Measurements from ENCODE around the gene PCGF3.
"Not testable (repeated sequence)": the region's sequence is repeated elsewhere in the genome, so short reads cannot be mapped to it uniquely, and the experiment has no call there.

PCGF3 gene

DNA sequence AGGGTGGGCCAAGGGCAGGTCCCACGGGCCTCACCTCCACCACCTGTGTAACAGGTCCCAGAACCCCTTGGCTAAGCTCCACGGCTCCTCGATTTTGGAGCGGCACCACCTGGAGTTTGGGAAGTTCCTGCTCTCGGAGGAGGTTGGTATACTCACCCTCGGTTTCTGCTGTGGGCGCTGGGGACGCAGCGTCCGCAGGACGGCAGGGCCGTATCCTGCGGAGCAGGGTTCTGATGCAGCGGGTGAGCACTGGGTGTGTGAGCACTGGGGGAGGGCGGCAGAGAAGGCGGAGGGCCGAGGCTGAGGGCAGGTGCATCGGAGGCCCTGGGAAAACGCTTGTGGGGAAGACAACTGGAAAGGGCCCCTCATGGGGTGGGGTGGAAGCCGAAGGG lies 42.6 kb upstream of the PCGF3 start:
- Histone ChIP-seq H3K9me3 (ENCODE audit: control insufficient read depth in 2 of 2, low read length in 2 of 2) (no peaks in the 10 kb centered on the region), H3K4me3 (ENCODE audit: low read length in 2 of 2) (peak overlapping the region; percentile 72 to 76), H3K9ac (ENCODE audit: low read length in 2 of 2) (peak overlapping the region; percentile 5 to 63), H3K27me3 (ENCODE audit: control insufficient read depth in 1 of 2, insufficient read depth in 2 of 2, low read length in 2 of 2) (peaks cover 0 to 3% of the 10 kb centered on the region in 2 donors), H3K36me3 (ENCODE audit: control insufficient read depth in 2 of 2, insufficient read depth in 2 of 2, low read length in 2 of 2) (no peaks in the 10 kb centered on the region), H3K4me1 (ENCODE audit: control insufficient read depth, insufficient read depth, low read length) (peaks cover 8% of the 10 kb centered on the region), H3K27ac (ENCODE audit: low read length) (no peak overlapping the region)

DNA sequence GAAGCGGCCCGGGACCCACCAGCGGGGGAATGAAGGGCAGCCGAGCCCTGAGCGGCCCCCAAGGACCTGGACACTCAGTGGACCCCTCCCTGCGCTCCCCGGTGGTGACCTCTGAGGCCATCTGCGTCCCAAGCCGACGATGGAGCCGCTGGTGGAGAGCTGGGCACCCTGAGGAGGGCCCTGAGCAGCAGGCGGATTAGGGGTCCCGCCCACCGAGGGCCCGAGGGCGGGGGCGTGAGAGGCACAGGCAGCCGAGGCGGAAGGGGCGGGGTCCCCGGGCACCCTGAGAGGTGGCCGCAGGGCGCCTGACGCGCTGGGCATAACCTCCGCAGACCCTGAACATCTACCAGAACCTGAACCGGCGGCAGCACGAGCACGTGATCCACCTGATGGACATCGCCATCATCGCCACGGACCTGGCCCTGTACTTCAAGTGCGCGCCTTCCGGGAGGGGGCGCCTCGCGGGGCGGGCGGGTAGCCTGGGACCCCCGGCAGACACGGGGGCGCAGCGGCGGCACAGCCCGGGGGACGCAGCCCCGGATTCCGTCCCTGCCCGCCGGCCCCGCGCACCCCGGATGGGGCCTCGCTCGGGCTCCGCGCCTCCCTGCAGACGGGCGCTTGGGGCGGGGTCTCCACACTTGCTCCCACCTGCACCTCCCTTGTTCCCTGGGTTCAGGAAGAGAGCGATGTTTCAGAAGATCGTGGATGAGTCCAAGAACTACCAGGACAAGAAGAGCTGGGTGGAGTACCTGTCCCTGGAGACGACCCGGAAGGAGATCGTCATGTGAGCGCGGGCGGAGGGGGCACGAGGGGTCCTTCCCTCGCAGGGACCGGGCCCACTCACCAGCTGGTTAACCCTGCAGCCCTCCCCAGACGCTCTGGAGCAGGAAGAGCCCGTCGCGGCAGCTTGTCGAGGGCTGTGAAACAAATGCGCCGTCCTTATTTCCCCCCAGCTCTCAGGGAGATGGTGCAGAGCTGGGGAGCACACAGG lies 41.9 kb upstream of the PCGF3 start:
- H3K27ac ChIP-seq (ENCODE audit: low read length) = no peak overlapping the region
- peak overlapping the region; percentile 51 to 63 for H3K9ac ChIP-seq (ENCODE audit: low read length in 2 of 2)
- no peaks in the 10 kb centered on the region for H3K36me3 ChIP-seq (ENCODE audit: control insufficient read depth in 2 of 2, insufficient read depth in 2 of 2, low read length in 2 of 2)

DNA sequence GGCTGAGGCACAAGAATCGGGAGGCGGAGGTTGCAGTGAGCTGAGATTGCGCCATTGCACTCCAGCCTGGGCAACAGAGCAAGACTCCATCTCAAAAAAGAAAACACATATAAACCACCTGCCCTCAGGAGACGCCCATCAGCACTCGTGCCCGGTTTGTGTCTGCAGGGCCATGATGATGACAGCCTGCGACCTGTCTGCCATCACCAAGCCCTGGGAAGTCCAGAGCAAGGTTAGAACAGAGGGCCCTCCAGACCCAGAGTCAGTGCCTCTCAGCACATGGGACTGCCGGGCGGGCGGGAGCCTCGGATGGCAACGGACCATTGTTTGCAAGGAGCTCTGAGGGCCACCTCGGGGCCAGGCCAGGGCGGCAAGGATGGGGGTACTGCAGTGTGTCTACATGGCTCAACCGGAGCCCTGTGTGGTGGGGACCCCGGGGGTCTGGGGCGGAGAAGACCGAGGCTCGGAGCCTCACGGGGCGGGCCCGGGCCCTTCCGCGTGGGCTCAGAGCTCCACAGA lies 40.9 kb upstream of the PCGF3 start:
- H3K27ac ChIP-seq (ENCODE audit: low read length) = no peak overlapping the region

More for the DNA sequence above, 41.9 kb upstream of the PCGF3 start:
- H3K4me1 ChIP-seq (ENCODE audit: control insufficient read depth, insufficient read depth, low read length) = peaks cover 8% of the 10 kb centered on the region
- H3K27me3 ChIP-seq (ENCODE audit: control insufficient read depth in 1 of 2, insufficient read depth in 2 of 2, low read length in 2 of 2) = peaks cover 0 to 3% of the 10 kb centered on the region in 2 donors
- peak overlapping the region; percentile 72 to 76 for H3K4me3 ChIP-seq (ENCODE audit: low read length in 2 of 2)
- H3K9me3 ChIP-seq (ENCODE audit: control insufficient read depth in 2 of 2, low read length in 2 of 2) = no peaks in the 10 kb centered on the region

DNA sequence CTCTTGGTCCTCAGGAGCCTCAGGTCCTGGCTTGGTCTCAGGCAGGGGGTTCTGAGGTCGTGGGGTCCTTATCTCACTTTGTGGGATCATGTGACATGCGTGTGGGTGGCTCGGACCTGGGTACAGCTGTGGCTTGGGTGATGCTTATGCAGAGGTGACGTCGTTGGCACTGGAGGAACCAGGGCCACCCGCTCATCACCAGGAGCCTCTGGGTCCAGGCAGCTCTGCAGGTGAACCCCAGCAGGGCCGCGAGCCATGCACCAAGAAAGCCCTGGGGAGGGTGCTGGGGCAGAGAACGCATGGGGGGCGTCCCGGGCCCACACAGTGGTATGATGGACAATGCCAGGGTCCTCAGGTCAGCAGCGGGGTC lies 40.3 kb upstream of the PCGF3 start:
- no peak overlapping the region for H3K9ac ChIP-seq (ENCODE audit: low read length in 2 of 2)
- H3K9me3 ChIP-seq (ENCODE audit: control insufficient read depth in 2 of 2, low read length in 2 of 2) = no peaks in the 10 kb centered on the region
- H3K27me3 ChIP-seq (ENCODE audit: control insufficient read depth in 1 of 2, insufficient read depth in 2 of 2, low read length in 2 of 2) = peaks cover 0 to 3% of the 10 kb centered on the region in 2 donors
- H3K27ac ChIP-seq (ENCODE audit: low read length) = no peak overlapping the region
- H3K4me1 ChIP-seq (ENCODE audit: control insufficient read depth, insufficient read depth, low read length) = peaks cover 8% of the 10 kb centered on the region
- H3K36me3 ChIP-seq (ENCODE audit: control insufficient read depth in 2 of 2, insufficient read depth in 2 of 2, low read length in 2 of 2) = peaks cover 0 to under 1% of the 10 kb centered on the region in 2 donors
- no peak overlapping the region for H3K4me3 ChIP-seq (ENCODE audit: low read length in 2 of 2)

More for the DNA sequence above, 40.9 kb upstream of the PCGF3 start:
- Histone ChIP-seq H3K4me3 (ENCODE audit: low read length in 2 of 2) (no peak overlapping the region), H3K36me3 (ENCODE audit: control insufficient read depth in 2 of 2, insufficient read depth in 2 of 2, low read length in 2 of 2) (no peaks in the 10 kb centered on the region), H3K9ac (ENCODE audit: low read length in 2 of 2) (no peak overlapping the region), H3K27me3 (ENCODE audit: control insufficient read depth in 1 of 2, insufficient read depth in 2 of 2, low read length in 2 of 2) (peaks cover 0 to 3% of the 10 kb centered on the region in 2 donors), H3K4me1 (ENCODE audit: control insufficient read depth, insufficient read depth, low read length) (peaks cover 8% of the 10 kb centered on the region), H3K9me3 (ENCODE audit: control insufficient read depth in 2 of 2, low read length in 2 of 2) (no peaks in the 10 kb centered on the region)

DNA sequence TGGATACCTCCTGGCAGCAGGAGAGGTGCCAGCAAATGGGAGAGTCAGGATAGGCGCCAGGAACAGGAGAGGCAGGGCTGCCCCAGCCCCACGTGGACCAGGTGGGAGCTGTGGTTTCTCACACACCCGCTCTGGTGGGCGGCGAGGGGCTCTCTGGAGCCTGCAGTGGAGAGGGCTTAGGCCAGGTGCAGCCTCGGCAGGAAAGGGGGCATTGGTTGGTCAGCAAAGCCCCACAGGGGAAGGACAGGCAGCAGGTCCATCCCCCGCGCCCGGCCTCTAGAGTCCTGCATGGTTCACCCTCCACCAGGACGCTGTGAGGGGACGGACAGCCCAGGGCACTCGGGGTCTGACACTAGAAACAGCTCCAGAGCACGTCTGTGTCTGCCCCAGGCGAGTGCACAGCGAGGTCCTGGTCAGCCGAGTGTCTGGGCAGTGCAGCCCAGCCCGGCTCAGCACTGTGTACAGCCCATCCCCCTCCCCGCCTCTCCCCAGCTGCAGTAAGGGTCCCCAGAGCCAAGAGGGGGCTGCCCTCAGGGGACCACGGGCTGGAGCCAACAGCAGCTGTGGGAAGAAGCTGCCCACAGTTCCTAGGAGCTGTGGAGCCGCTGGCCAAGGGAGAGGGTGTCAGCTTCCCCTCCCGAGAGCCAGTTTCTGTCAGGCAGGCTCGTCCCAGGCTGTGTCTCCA lies 39.7 kb upstream of the PCGF3 start:
- Histone ChIP-seq H3K27me3 (ENCODE audit: control insufficient read depth in 1 of 2, insufficient read depth in 2 of 2, low read length in 2 of 2) (peaks cover 0 to 3% of the 10 kb centered on the region in 2 donors), H3K9ac (ENCODE audit: low read length in 2 of 2) (no peak overlapping the region), H3K36me3 (ENCODE audit: control insufficient read depth in 2 of 2, insufficient read depth in 2 of 2, low read length in 2 of 2) (peaks cover 2 to 6% of the 10 kb centered on the region in 2 donors), H3K9me3 (ENCODE audit: control insufficient read depth in 2 of 2, low read length in 2 of 2) (no peaks in the 10 kb centered on the region), H3K27ac (ENCODE audit: low read length) (no peak overlapping the region), H3K4me3 (ENCODE audit: low read length in 2 of 2) (no peak overlapping the region), H3K4me1 (ENCODE audit: control insufficient read depth, insufficient read depth, low read length) (peaks cover 8% of the 10 kb centered on the region)

DNA sequence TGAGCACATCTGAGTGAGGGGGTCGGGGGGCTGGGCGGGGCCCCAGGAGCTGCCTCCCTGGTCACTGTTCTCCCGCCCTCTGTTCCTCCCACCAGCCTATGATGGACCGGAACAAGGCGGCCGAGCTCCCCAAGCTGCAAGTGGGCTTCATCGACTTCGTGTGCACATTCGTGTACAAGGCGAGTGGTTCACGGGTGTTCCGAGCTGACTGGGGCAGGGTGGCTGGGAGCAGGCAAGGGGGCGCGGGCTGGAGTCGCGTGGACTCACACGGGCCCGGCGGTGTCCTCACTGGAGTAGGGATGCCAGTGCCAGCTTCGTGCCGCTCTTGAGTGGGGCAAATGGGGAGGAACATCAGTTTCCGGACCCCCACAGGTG lies 39.2 kb upstream of the PCGF3 start:
- no peak overlapping the region for H3K4me3 ChIP-seq (ENCODE audit: low read length in 2 of 2)
- peaks cover 0 to 3% of the 10 kb centered on the region in 2 donors for H3K27me3 ChIP-seq (ENCODE audit: control insufficient read depth in 1 of 2, insufficient read depth in 2 of 2, low read length in 2 of 2)
- no peaks in the 10 kb centered on the region for H3K9me3 ChIP-seq (ENCODE audit: control insufficient read depth in 2 of 2, low read length in 2 of 2)
- H3K36me3 ChIP-seq (ENCODE audit: control insufficient read depth in 2 of 2, insufficient read depth in 2 of 2, low read length in 2 of 2) = peaks cover 5 to 10% of the 10 kb centered on the region in 2 donors
- H3K27ac ChIP-seq (ENCODE audit: low read length) = no peak overlapping the region
- H3K4me1 ChIP-seq (ENCODE audit: control insufficient read depth, insufficient read depth, low read length) = peaks cover 8% of the 10 kb centered on the region
- H3K9ac ChIP-seq (ENCODE audit: low read length in 2 of 2) = no peak overlapping the region

DNA sequence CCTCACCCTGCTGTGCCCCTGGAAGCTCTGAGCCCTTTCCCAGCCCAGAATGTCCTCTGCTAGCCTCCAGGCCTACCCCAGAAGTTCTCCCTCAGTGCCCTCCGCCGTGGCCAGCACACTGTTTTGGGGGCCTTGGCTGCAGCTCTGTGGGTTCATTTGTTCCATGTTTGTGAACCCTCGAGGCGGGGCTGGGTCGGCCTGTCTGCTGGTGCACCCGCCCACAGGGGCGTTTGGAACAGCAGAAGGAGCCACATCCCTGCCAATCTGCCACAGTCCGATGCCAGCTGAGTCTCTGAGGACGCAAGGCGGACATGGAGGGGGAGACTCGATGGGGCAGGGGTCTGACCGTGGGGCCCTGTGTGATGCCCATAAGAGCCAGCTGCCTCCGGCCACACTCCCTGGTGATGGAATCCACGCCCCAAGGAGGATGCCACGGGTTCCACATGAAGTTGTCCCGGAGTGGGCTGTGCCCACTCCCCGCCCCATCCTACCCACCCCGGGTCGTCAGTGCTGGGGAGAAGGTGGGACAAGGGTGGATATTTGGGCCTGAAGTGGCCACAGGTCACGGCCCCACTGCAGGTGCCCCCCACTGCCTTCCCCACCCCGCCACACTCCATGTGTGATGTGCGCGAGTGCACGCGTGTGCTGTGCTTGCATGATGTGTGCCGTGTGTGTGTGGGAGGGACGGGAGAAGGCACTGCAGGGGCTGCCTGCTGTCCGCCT lies 38.6 kb upstream of the PCGF3 start:
- H3K9ac ChIP-seq (ENCODE audit: low read length in 2 of 2) = no peak overlapping the region
- peaks cover 10 to 15% of the 10 kb centered on the region in 2 donors for H3K36me3 ChIP-seq (ENCODE audit: control insufficient read depth in 2 of 2, insufficient read depth in 2 of 2, low read length in 2 of 2)
- no peaks in the 10 kb centered on the region for H3K9me3 ChIP-seq (ENCODE audit: control insufficient read depth in 2 of 2, low read length in 2 of 2)
- H3K27ac ChIP-seq (ENCODE audit: low read length) = no peak overlapping the region
- peaks cover 8% of the 10 kb centered on the region for H3K4me1 ChIP-seq (ENCODE audit: control insufficient read depth, insufficient read depth, low read length)
- no peak overlapping the region for H3K4me3 ChIP-seq (ENCODE audit: low read length in 2 of 2)
- peaks cover 0 to 3% of the 10 kb centered on the region in 2 donors for H3K27me3 ChIP-seq (ENCODE audit: control insufficient read depth in 1 of 2, insufficient read depth in 2 of 2, low read length in 2 of 2)

DNA sequence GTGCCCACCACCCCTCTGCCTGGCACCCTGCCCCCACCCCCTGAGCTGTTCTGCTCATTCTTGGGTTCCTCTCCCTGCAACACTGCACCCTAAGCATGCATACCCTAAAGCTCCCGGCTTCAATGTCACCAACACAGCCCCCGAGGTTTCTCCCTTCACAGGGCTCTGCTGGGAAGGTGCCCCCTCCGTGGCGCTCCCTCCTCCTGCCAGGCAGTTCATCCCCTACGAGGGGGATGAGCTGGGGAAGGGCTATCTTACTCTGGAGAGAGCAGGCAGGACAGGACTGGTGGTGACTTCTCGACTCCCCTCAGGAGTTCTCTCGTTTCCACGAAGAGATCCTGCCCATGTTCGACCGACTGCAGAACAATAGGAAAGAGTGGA lies 38.1 kb upstream of the PCGF3 start:
- Histone ChIP-seq H3K9ac (ENCODE audit: low read length in 2 of 2) (no peak overlapping the region), H3K9me3 (ENCODE audit: control insufficient read depth in 2 of 2, low read length in 2 of 2) (no peaks in the 10 kb centered on the region), H3K36me3 (ENCODE audit: control insufficient read depth in 2 of 2, insufficient read depth in 2 of 2, low read length in 2 of 2) (peaks cover 14 to 20% of the 10 kb centered on the region in 2 donors), H3K4me3 (ENCODE audit: low read length in 2 of 2) (no peak overlapping the region), H3K27ac (ENCODE audit: low read length) (no peak overlapping the region), H3K27me3 (ENCODE audit: control insufficient read depth in 1 of 2, insufficient read depth in 2 of 2, low read length in 2 of 2) (peaks cover 0 to 2% of the 10 kb centered on the region in 2 donors), H3K4me1 (ENCODE audit: control insufficient read depth, insufficient read depth, low read length) (peaks cover 8% of the 10 kb centered on the region)

DNA sequence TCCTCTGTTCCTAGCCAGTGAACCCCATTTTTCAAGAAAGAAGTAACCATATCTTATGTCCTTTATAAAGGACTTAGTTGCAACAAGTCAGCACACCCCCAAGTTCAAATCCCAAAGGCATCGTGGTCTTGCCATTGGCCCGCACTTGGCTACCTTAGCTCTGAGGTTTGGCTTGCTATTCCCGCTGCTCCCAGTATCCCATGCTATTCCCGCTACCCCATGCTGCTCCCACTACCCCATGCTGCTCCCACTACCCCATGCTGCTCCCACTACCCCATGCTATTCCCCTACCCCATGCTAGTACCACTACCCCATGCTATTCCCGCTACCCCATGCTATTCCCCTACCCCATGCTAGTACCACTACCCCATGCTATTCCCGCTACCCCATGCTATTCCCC lies 37.4 kb upstream of the PCGF3 start:
- not testable (repeated sequence) for H3K27me3 ChIP-seq (ENCODE audit: control insufficient read depth in 1 of 2, insufficient read depth in 2 of 2, low read length in 2 of 2); H3K9me3 ChIP-seq (ENCODE audit: control insufficient read depth in 2 of 2, low read length in 2 of 2); H3K27ac ChIP-seq (ENCODE audit: low read length); H3K9ac ChIP-seq (ENCODE audit: low read length in 2 of 2); H3K4me3 ChIP-seq (ENCODE audit: low read length in 2 of 2)
- peaks cover 14 to 20% of the 10 kb centered on the region in 2 donors for H3K36me3 ChIP-seq (ENCODE audit: control insufficient read depth in 2 of 2, insufficient read depth in 2 of 2, low read length in 2 of 2)
- H3K4me1 ChIP-seq (ENCODE audit: control insufficient read depth, insufficient read depth, low read length) = peaks cover 12% of the 10 kb centered on the region

DNA sequence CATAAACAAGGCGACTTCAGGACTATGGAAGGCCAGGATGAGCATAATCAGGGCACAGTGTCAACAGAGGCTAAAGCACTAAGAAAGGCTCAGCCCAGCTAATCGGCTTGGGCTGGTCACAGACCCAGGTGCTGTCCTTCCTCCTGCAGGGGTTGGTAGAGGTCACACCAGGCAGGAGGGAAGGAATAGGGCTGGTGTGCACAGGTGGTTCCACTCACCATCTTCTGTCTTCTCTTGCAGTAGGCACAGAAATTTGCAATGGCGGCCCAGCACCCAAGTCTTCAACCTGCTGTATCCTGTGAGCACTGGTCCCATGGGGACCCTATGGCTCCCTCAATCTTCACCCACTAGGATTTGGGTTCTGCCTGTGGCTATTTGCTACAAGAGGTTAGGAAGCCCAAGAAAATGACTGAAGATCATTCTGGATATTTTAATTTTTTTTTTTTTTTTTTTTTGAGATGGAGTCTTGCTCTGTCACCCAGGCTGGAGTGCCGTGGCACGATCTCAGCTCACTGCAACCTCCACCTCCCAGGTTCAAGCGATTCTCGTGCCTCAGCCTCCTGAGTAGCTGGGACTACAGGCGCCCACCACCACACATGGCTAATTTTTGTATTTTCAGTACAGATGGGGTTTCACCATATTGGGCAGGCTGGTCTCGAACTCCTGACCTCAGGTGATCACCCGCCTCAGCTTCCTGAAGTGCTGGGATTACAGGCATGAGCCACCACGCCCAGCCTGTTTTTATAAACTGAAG lies 35.6 kb upstream of the PCGF3 start:
- H3K4me1 ChIP-seq (ENCODE audit: control insufficient read depth, insufficient read depth, low read length) = peaks cover 11% of the 10 kb centered on the region
- peaks cover 14 to 20% of the 10 kb centered on the region in 2 donors for H3K36me3 ChIP-seq (ENCODE audit: control insufficient read depth in 2 of 2, insufficient read depth in 2 of 2, low read length in 2 of 2)
- not testable (repeated sequence) for H3K27ac ChIP-seq (ENCODE audit: low read length); H3K9me3 ChIP-seq (ENCODE audit: control insufficient read depth in 2 of 2, low read length in 2 of 2); H3K4me3 ChIP-seq (ENCODE audit: low read length in 2 of 2); H3K27me3 ChIP-seq (ENCODE audit: control insufficient read depth in 1 of 2, insufficient read depth in 2 of 2, low read length in 2 of 2); H3K9ac ChIP-seq (ENCODE audit: low read length in 2 of 2)
